BLaER1 (cell line): Measurements from ENCODE around the gene CHCHD5.

ENCODE experiments used
- H3K27ac ChIP-seq: shearing (Covaris generic); formaldehyde crosslinking; 2 replicates; pipeline ENCODE4 v1.8.1; 2022
- H3K27me3 ChIP-seq: shearing (Covaris generic); formaldehyde crosslinking; 2 replicates; pipeline ENCODE4 v1.8.1; 2022
- H3K36me3 ChIP-seq: shearing (Covaris generic); formaldehyde crosslinking; 2 replicates; pipeline ENCODE4 v1.8.1; 2022
- H3K4me1 ChIP-seq: shearing (Covaris generic); formaldehyde crosslinking; 2 replicates; pipeline ENCODE4 v1.8.1; 2022
- H3K4me2 ChIP-seq: shearing (Covaris generic); formaldehyde crosslinking; 2 replicates; pipeline ENCODE4 v1.8.1; 2022
- H3K4me3 ChIP-seq: shearing (Covaris generic); formaldehyde crosslinking; 2 replicates; pipeline ENCODE4 v1.8.1; 2022
- H3K9ac ChIP-seq: shearing (Covaris generic); formaldehyde crosslinking; 2 replicates; pipeline ENCODE4 v1.8.1; 2022
- H3K9me3 ChIP-seq: shearing (Covaris generic); formaldehyde crosslinking; 2 replicates; pipeline ENCODE4 v1.8.1; 2022
- H4K20me1 ChIP-seq: shearing (Covaris generic); formaldehyde crosslinking; 2 replicates; pipeline ENCODE4 v1.8.1; 2022
- Cebpa-rat ChIP-seq: shearing (Covaris generic); IDR thresholded peaks from 2 replicates; pipeline ENCODE4 v1.8.1; 2022

The CHCHD5 gene

DNA sequence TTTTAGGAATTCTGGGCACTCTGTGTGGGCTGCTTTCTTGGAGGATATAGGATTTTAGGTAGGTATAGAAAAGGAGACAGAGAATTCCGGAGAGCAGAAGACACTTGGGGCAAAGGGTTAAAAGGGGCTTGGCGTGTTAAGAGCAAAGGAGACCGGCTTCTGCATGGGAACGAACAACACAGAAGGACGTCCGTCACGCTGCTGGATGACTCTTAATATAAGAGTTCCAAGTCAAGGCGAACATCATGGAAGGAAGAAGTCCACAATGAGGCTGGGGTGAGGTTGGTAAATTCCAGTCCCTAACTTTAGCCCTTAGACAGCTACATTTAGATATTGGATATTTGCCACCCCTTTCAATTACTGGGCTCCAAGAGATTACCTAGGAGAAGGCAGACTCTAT lies 45.4 kb downstream of the CHCHD5 start:
- Histone ChIP-seq H3K9ac (no peak overlapping the region), H3K4me1 (peaks cover 64% of the 10 kb centered on the region), H3K4me3 (no peak overlapping the region), H4K20me1 (no peaks in the 10 kb centered on the region), H3K27me3 (no peaks in the 10 kb centered on the region), H3K36me3 (no peaks in the 10 kb centered on the region), H3K9me3 (no peaks in the 10 kb centered on the region), H3K27ac (no peak overlapping the region), H3K4me2 (peak overlapping the region; percentile 85; the same call in 1 of the 2 replicates)
- TF ChIP-seq Cebpa-rat = no peak

DNA sequence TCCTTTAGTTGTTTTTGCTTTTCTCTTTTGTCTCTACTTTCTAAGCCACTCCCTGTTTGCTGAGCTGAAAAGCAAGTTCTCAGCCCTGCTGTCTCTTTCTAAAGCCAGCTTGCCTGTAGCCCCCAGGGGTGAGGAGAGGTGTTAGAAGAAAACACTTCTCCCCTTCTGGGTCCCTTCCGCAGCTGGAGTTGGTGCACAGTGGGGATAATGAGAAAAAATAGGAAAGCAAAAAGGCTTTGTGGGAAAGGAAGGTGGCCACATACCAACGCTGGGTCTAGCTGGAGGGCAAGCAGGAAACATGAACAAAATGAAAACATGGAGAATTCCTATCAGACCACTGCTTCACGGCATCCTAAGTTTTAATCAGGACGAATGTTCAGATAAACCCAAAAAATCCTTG lies 45.9 kb downstream of the CHCHD5 start:
- H3K4me1 ChIP-seq = peaks cover 64% of the 10 kb centered on the region
- H4K20me1 ChIP-seq = no peaks in the 10 kb centered on the region
- no peaks in the 10 kb centered on the region for H3K9me3 ChIP-seq
- peak overlapping the region; percentile 85 for H3K4me2 ChIP-seq
- H3K4me3 ChIP-seq = no peak overlapping the region
- no peak overlapping the region; the same call in 1 of the 2 replicates for H3K9ac ChIP-seq
- H3K27ac ChIP-seq = peak overlapping the region; percentile 53; the same call in 1 of the 2 replicates
- no peaks in the 10 kb centered on the region for H3K27me3 ChIP-seq
- no peak for TF ChIP-seq Cebpa-rat
- H3K36me3 ChIP-seq = no peaks in the 10 kb centered on the region

DNA sequence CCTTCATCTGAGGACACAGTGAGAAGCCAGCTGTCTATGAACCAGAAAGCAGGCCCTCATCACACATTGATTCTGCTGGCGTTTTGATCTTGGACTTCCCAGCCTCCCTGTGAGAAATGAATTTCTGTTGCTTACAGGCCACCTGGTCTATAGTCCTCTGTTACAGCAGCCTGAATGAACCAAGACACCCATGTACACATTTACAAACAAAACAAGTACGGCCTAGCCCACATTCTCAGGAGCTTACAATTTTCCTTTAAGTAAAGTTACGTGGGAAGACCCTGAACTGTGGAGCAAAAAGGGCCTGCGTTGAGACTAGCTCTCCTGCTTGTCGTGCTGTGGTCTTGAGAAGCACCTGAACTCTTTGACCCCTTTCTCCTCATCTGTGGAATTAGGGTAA lies 49.3 kb downstream of the CHCHD5 start:
- Histone ChIP-seq H3K36me3 (no peaks in the 10 kb centered on the region), H4K20me1 (no peaks in the 10 kb centered on the region), H3K9ac (no peak overlapping the region), H3K4me3 (no peak overlapping the region), H3K27ac (no peak overlapping the region), H3K9me3 (no peaks in the 10 kb centered on the region), H3K4me2 (no peak overlapping the region), H3K27me3 (no peaks in the 10 kb centered on the region), H3K4me1 (peaks cover 32% of the 10 kb centered on the region)
- TF ChIP-seq Cebpa-rat = no peak

DNA sequence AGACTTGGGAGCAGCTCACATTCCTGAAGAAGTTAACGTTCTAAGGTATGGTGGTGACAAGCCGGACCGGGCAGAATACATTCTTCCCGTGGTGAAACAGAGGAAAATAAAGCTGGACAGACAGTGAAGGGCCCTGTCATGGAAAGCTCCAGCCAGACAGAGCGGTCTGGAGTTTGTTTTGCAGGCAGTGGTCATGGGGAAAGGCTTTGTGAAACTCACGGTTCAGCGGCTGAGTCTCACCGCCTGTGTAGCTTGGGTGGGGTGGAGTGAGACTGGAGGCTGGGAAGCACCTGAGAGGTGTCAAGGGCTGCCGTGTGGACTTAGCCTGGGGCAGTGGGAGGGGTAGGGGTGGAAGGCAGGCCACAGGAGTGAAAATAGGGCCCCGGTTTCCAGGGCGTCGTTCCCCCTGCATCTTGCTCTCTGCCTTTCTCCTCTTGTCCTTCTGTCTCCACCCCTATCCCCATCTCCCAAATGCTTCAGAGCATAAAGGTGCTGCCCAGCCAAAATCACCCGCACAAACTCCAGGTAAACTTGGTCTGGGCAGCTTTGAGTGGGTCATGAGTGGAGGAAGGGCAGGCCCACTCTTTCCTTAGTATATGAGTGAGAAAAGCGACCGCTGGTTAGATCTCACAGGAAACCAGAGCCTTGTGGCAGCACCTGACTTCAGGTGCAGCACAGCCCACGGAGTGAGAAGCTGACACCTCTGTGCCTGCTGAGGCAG lies 49.9 kb downstream of the CHCHD5 start:
- Histone ChIP-seq H3K4me2 (no peak overlapping the region), H3K4me3 (no peak overlapping the region), H3K27ac (no peak overlapping the region), H3K4me1 (peaks cover 31% of the 10 kb centered on the region), H3K27me3 (no peaks in the 10 kb centered on the region), H3K9ac (no peak overlapping the region), H3K36me3 (no peaks in the 10 kb centered on the region), H4K20me1 (no peaks in the 10 kb centered on the region), H3K9me3 (no peaks in the 10 kb centered on the region)
- no peak for TF ChIP-seq Cebpa-rat

DNA sequence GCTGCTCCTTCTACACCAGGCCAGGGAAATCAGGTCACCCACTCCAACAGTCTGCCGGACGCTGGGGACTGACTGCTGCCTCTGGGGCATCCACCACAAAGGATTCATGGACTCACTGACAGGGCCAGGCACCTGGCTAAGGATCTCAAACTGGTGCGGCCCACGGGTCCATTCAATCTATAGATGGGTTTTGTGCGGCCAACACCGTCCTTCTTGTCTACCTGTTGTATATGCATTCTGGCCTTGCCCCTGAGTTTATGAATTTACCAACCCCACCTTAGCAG lies 50.4 kb downstream of the CHCHD5 start:
- Histone ChIP-seq H3K4me1 (peaks cover 29% of the 10 kb centered on the region), H3K27ac (no peak overlapping the region), H4K20me1 (no peaks in the 10 kb centered on the region), H3K9me3 (no peaks in the 10 kb centered on the region), H3K4me3 (no peak overlapping the region), H3K27me3 (no peaks in the 10 kb centered on the region), H3K9ac (no peak overlapping the region), H3K36me3 (no peaks in the 10 kb centered on the region), H3K4me2 (no peak overlapping the region)
- no peak for TF ChIP-seq Cebpa-rat

DNA sequence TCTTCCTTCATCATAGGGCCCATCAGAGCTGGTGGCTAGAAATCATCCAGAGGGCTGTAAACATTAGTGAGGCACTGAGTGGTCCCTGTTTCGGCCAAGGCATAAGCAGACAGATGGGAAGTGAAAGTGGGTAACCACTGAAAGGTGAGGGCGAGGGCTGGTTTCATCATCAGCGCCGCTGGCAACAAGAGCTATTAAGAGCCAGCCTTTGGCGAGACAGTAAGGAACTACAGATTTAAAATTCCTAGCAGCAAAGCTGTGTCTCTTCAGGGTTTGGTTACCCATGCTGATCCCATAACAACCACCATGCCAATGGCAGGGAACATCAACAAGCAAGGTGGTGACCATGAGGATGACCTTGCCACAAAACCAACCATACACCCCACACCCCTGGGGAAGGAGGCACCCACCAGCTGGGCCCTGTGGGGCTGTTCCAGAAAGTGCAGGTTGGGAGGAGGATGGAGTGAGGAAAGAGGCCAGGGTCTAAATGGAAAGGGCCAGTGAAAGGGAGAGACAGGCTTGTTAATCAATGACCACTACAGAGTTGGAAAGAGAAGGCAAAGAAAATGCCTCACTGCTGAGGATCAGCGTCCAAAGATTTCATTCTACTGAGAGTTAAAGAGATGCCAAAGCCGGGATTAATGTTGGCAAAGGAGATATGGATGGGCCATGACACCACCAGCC lies 52.3 kb downstream of the CHCHD5 start:
- Histone ChIP-seq H3K4me1 (peaks cover 17% of the 10 kb centered on the region), H3K36me3 (no peaks in the 10 kb centered on the region), H3K4me3 (no peak overlapping the region), H3K9ac (no peak overlapping the region), H3K4me2 (no peak overlapping the region), H4K20me1 (no peaks in the 10 kb centered on the region), H3K27me3 (no peaks in the 10 kb centered on the region), H3K9me3 (no peaks in the 10 kb centered on the region), H3K27ac (no peak overlapping the region)
- no peak for TF ChIP-seq Cebpa-rat

DNA sequence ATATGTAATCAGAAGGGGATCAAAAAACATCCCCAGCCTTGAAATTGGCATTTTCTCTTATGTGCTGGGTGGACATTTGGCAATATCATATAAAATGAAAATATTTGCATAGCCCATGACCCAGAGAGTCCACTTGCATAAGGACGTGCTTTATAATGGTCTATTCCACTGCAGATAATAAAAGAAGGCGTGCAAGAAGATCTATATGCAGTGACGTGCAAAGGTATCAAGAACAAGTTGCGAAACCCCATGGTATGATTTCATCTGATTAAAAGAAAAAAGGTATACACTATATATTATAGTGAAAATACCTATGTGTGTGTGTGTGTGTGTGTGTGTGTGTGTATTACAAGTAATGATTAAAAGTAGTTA lies 52.9 kb downstream of the CHCHD5 start:
- Histone ChIP-seq H3K4me2 (no peak overlapping the region), H3K9ac (no peak overlapping the region), H4K20me1 (no peaks in the 10 kb centered on the region), H3K4me1 (peaks cover 15% of the 10 kb centered on the region), H3K27ac (no peak overlapping the region), H3K9me3 (no peaks in the 10 kb centered on the region), H3K27me3 (no peaks in the 10 kb centered on the region), H3K4me3 (no peak overlapping the region), H3K36me3 (no peaks in the 10 kb centered on the region)
- no peak; the same call in 1 of the 2 replicates for TF ChIP-seq Cebpa-rat
